CD4-positive, alpha-beta memory T cell (primary cell): ENCODE results near the gene VWCE. TPM values are rescaled to one million over a fixed set of nuclear protein-coding genes. Genes with fewer than 3 reads are reported as not detected.
"Not testable (repeated sequence)": the region's sequence is repeated elsewhere in the genome, so short reads cannot be mapped to it uniquely, and the experiment has no call there.

Experiments used
- CTCF ChIA-PET: fragments of 350-600 bp; sonication (Branson Sonifier 250); formaldehyde crosslinking; loops from one replicate; lab custom pipeline; 2021; ENCODE audit warnings: inconsistent platforms; ENCODE audit not compliant: partially characterized antibody; lab: Charles Lee
- POLR2A ChIA-PET: fragments of 350-600 bp; sonication (Branson Sonifier 250); formaldehyde crosslinking; loops from one replicate; lab custom pipeline; 2021; ENCODE audit not compliant: partially characterized antibody; lab: Charles Lee
- DNase-seq, 5 donors: peaks; one replicate each; pipeline versions ENCODE4 v3.0.0 to v3.0.0-alpha.2; 2020 to 2022; ENCODE audit warnings: mixed read lengths in 1 of 5
- H3K27ac ChIP-seq: one replicate; pipeline ENCODE4 v1.7.0; 2013; ENCODE audit warnings: low read depth, low read length
- H3K27me3 ChIP-seq: 2 replicates; pipeline ENCODE4 v1.7.0; 2013; ENCODE audit warnings: mild to moderate bottlenecking, low read length, moderate library complexity; ENCODE audit not compliant: insufficient read depth
- H3K36me3 ChIP-seq: 2 replicates; pipeline ENCODE4 v1.7.0; 2013; ENCODE audit warnings: mild to moderate bottlenecking, low read length, moderate library complexity; ENCODE audit not compliant: insufficient read depth
- H3K4me1 ChIP-seq: 2 replicates; pipeline ENCODE4 v1.7.0; 2013; ENCODE audit warnings: mild to moderate bottlenecking, low read length, moderate library complexity; ENCODE audit not compliant: insufficient read depth
- H3K4me3 ChIP-seq, 2 donors: one replicate each; pipeline ENCODE4 v1.7.0; 2013; ENCODE audit warnings: low read length in 2 of 2, mild to moderate bottlenecking in 1 of 2
- H3K9me3 ChIP-seq, 2 donors: one replicate each; pipeline ENCODE4 v1.7.0; 2013; ENCODE audit warnings: low read length in 2 of 2, control low read depth in 1 of 2; ENCODE audit not compliant: control insufficient read depth in 1 of 2
- H3K27ac Mint-ChIP-seq, 7 donors: one replicate each; pipeline ENCODE4 v1.8.0; 2020 to 2021; ENCODE audit warnings: mixed read lengths in 7 of 7, mild to moderate bottlenecking in 6 of 7, inconsistent platforms in 3 of 7, moderate library complexity in 3 of 7
- H3K27me3 Mint-ChIP-seq, 2 donors: one replicate each; pipeline ENCODE4 v1.8.0; 2020 to 2021; ENCODE audit warnings: mixed read lengths in 2 of 2
- H3K36me3 Mint-ChIP-seq, 2 donors: one replicate each; pipeline ENCODE4 v1.8.0; 2020 to 2021; ENCODE audit warnings: mixed read lengths in 2 of 2, inconsistent platforms in 1 of 2, mild to moderate bottlenecking in 1 of 2
- H3K4me1 Mint-ChIP-seq, 4 donors: one replicate each; pipeline ENCODE4 v1.8.0; 2020 to 2021; ENCODE audit warnings: mixed read lengths in 4 of 4, mild to moderate bottlenecking in 1 of 4
- H3K4me3 Mint-ChIP-seq, 8 donors: one replicate each; pipeline ENCODE4 v1.8.0; 2020 to 2021; ENCODE audit warnings: mixed read lengths in 8 of 8, mild to moderate bottlenecking in 7 of 8, moderate library complexity in 6 of 8, inconsistent platforms in 3 of 8
- H3K9me3 Mint-ChIP-seq, 8 donors: one replicate each; pipeline ENCODE4 v1.8.0; 2020 to 2021; ENCODE audit warnings: mixed read lengths in 8 of 8, mild to moderate bottlenecking in 5 of 8, inconsistent platforms in 3 of 8, moderate library complexity in 1 of 8
- intact Hi-C: fragments of 100-400 bp; cut with micrococcal nuclease; formaldehyde crosslinking; loops from one replicate; pipeline ENCODE4 v1.15.1; 2023
- polyA plus RNA-seq, 2 donors: library from polyadenylated mRNA; unstranded; fragments of 300-500 nt; fragmentation: Illumina TruSeq; gene quantifications; one replicate each; pipeline ENCODE4 v1.2.3, GENCODE V29; 2021
- total RNA-seq, 2 experiments: library from RNA; stranded (reverse); gene quantifications; one replicate each; pipeline ENCODE4 v1.2.3, GENCODE V29; 2021

Gene VWCE
- total and polyA plus RNA-seq, 4 experiments from 2014 or later: 0.38 to 0.44 TPM; not detected in 2

- H3K27ac Mint-ChIP-seq, CTCF ChIA-PET, H3K36me3 ChIP-seq, H3K27me3 ChIP-seq, intact Hi-C loops, H3K4me1 Mint-ChIP-seq, DNase-seq, H3K27me3 Mint-ChIP-seq, H3K27ac ChIP-seq, H3K4me3 ChIP-seq, H3K9me3 Mint-ChIP-seq, H3K4me1 ChIP-seq, POLR2A ChIA-PET, H3K36me3 Mint-ChIP-seq, H3K9me3 ChIP-seq, H3K4me3 Mint-ChIP-seq: not testable (repeated sequence)
These were observed 81.3 kb downstream of the VWCE start for GRCh38 chr11:61213711-61214324.

DNA sequence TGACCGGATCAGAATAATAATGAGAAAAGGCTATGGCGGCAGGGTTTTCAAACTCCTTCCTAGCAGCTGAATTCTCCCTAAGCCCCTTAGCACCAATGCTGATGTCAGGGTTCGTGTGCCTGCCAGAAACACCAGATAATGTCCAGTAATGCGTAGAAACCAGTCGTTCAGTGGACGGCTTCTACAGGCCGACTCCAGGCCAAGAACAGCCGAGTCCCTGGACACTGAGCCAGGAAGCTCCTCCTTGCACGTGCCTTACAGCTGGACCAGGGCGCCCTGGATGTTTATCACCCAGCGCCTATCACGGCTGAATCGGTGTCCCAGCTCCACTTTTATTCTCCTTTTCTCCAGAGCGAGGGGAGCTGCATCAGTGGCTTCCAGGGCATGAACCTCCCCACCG is 82.9 kb downstream of the VWCE start:
- H3K36me3 Mint-ChIP-seq, DNase-seq, POLR2A ChIA-PET, H3K9me3 ChIP-seq, H3K9me3 Mint-ChIP-seq, CTCF ChIA-PET, H3K4me3 ChIP-seq, H3K27me3 Mint-ChIP-seq, intact Hi-C loops, H3K27ac ChIP-seq, H3K27ac Mint-ChIP-seq, H3K4me1 Mint-ChIP-seq, H3K36me3 ChIP-seq, H3K4me3 Mint-ChIP-seq, H3K27me3 ChIP-seq, H3K4me1 ChIP-seq: not testable (repeated sequence)

GRCh38 chr11:61211327-61211952 is 83.7 kb downstream of the VWCE start:
- H3K4me1 ChIP-seq, H3K4me1 Mint-ChIP-seq, H3K4me3 ChIP-seq, H3K4me3 Mint-ChIP-seq, H3K27me3 Mint-ChIP-seq, CTCF ChIA-PET, POLR2A ChIA-PET, H3K36me3 ChIP-seq, DNase-seq, H3K27me3 ChIP-seq, intact Hi-C loops, H3K27ac ChIP-seq, H3K36me3 Mint-ChIP-seq, H3K9me3 ChIP-seq, H3K27ac Mint-ChIP-seq, H3K9me3 Mint-ChIP-seq: not testable (repeated sequence)

GRCh38 chr11:61210629-61211028 is 84.5 kb downstream of the VWCE start:
- H3K27me3 ChIP-seq, H3K4me3 Mint-ChIP-seq, H3K36me3 Mint-ChIP-seq, H3K4me1 ChIP-seq, intact Hi-C loops, CTCF ChIA-PET, H3K4me3 ChIP-seq, DNase-seq, POLR2A ChIA-PET, H3K4me1 Mint-ChIP-seq, H3K9me3 Mint-ChIP-seq, H3K27me3 Mint-ChIP-seq, H3K27ac Mint-ChIP-seq, H3K36me3 ChIP-seq, H3K9me3 ChIP-seq, H3K27ac ChIP-seq: not testable (repeated sequence)

Other genes with a start within 250 kb of the VWCE start
- gene CD5, start 192.8 kb downstream of the VWCE start, total RNA-seq: 100 to 1,000 TPM; 283 to 289 TPM
- gene CD5, start 192.8 kb downstream of the VWCE start, polyA plus RNA-seq: 100 to 1,000 TPM; 170 to 323 TPM
- gene VPS37C, start 133.9 kb downstream of the VWCE start, total RNA-seq: 1 to 10 TPM; 7.3 to 7.9 TPM
- under 1 TPM; 0.25 to 0.93 TPM for gene VPS37C, start 133.9 kb downstream of the VWCE start, polyA plus RNA-seq
- not detected for gene PGA3, start 91.8 kb downstream of the VWCE start, total RNA-seq
- gene PGA3, start 91.8 kb downstream of the VWCE start, polyA plus RNA-seq: not detected
- gene PGA4, start 73.0 kb downstream of the VWCE start, total RNA-seq: not detected
- not detected for gene PGA4, start 73.0 kb downstream of the VWCE start, polyA plus RNA-seq
- not detected for gene PGA5, start 54.1 kb downstream of the VWCE start, total RNA-seq
- gene PGA5, start 54.1 kb downstream of the VWCE start, polyA plus RNA-seq: not detected
- 100 to 1,000 TPM; 156 to 169 TPM for gene DDB1, start 37.8 kb upstream of the VWCE start, total RNA-seq
- gene DDB1, start 37.8 kb upstream of the VWCE start, polyA plus RNA-seq: 100 to 1,000 TPM; 121 to 141 TPM
- 10 to 100 TPM; 42.1 to 43.9 TPM for gene TKFC, start 37.9 kb upstream of the VWCE start, total RNA-seq
- gene TKFC, start 37.9 kb upstream of the VWCE start, polyA plus RNA-seq: 10 to 100 TPM; 24.5 to 30.2 TPM
- gene CYB561A3, start 66.6 kb upstream of the VWCE start, total RNA-seq: 10 to 100 TPM; 40.1 to 42.6 TPM
- 10 to 100 TPM; 49.2 to 95.7 TPM for gene CYB561A3, start 66.6 kb upstream of the VWCE start, polyA plus RNA-seq
- 10 to 100 TPM; 61.2 to 62.5 TPM for gene TMEM138, start 67.1 kb upstream of the VWCE start, total RNA-seq
- 10 to 100 TPM; 49.0 to 59.2 TPM for gene TMEM138, start 67.1 kb upstream of the VWCE start, polyA plus RNA-seq
- 10 to 100 TPM; 17.2 to 19.4 TPM for gene TMEM216, start 97.3 kb upstream of the VWCE start, total RNA-seq
- gene TMEM216, start 97.3 kb upstream of the VWCE start, polyA plus RNA-seq: 10 to 100 TPM; 45.7 to 48.1 TPM
- 100 to 1,000 TPM; 145 to 149 TPM for gene CPSF7, start 134.7 kb upstream of the VWCE start, total RNA-seq
- 10 to 100 TPM; 19.9 to 34.2 TPM for gene CPSF7, start 134.7 kb upstream of the VWCE start, polyA plus RNA-seq
- 10 to 100 TPM; 54.7 to 60.2 TPM for gene SDHAF2, start 134.8 kb upstream of the VWCE start, total RNA-seq
- gene SDHAF2, start 134.8 kb upstream of the VWCE start, polyA plus RNA-seq: 100 to 1,000 TPM; 100 to 106 TPM
- gene LRRC10B, start 213.4 kb upstream of the VWCE start, total RNA-seq: not detected
- gene LRRC10B, start 213.4 kb upstream of the VWCE start, polyA plus RNA-seq: not detected